Fibroblast of skin of back (primary cell): ENCODE measurements around the gene TLR2.
A peak's percentile ranks its signal among the peaks of the same experiment; 100 is the strongest.

ENCODE experiments used
- DNase-seq: peaks from one replicate; pipeline ENCODE4 v3.0.0-alpha.2; 2013

TLR2 gene

GRCh38 chr4:153733751-153734448 lies 49.8 kb downstream of the TLR2 start:
- DNase-seq, result no peak

- no peak for DNase-seq
These were observed 51.9 kb downstream of the TLR2 start for GRCh38 chr4:153735906-153736461.

- no peak for DNase-seq
These were observed 57.5 kb downstream of the TLR2 start for GRCh38 chr4:153741541-153741940.

- DNase-seq, result no peak
These were observed 61.6 kb downstream of the TLR2 start for GRCh38 chr4:153745651-153746050.

- DNase-seq, result no peak
These were observed 63.4 kb downstream of the TLR2 start for GRCh38 chr4:153747406-153747955.

- DNase-seq, result peak; percentile 56
These were observed 64.3 kb downstream of the TLR2 start for GRCh38 chr4:153748378-153748777.

- DNase-seq, result peak; percentile 76
These were observed 66.2 kb downstream of the TLR2 start for GRCh38 chr4:153750197-153750817.

- DNase-seq, result no peak
These were observed 71.1 kb downstream of the TLR2 start for GRCh38 chr4:153755186-153755585.
